CD4-positive, alpha-beta T cell treated with Interleukin-17A for 4 hours (primary cell): ENCODE measurements around the gene DNAH11.
A peak's percentile ranks its signal among the peaks of the same experiment; 100 is the strongest.
"Not testable (repeated sequence)": the region's sequence is repeated elsewhere in the genome, so short reads cannot be mapped to it uniquely, and the experiment has no call there.

ENCODE experiments used
- DNase-seq: peaks from one replicate; pipeline ENCODE4 v3.0.0-alpha.2; 2020; ENCODE audit warnings: mixed read lengths

Gene DNAH11, protein sequence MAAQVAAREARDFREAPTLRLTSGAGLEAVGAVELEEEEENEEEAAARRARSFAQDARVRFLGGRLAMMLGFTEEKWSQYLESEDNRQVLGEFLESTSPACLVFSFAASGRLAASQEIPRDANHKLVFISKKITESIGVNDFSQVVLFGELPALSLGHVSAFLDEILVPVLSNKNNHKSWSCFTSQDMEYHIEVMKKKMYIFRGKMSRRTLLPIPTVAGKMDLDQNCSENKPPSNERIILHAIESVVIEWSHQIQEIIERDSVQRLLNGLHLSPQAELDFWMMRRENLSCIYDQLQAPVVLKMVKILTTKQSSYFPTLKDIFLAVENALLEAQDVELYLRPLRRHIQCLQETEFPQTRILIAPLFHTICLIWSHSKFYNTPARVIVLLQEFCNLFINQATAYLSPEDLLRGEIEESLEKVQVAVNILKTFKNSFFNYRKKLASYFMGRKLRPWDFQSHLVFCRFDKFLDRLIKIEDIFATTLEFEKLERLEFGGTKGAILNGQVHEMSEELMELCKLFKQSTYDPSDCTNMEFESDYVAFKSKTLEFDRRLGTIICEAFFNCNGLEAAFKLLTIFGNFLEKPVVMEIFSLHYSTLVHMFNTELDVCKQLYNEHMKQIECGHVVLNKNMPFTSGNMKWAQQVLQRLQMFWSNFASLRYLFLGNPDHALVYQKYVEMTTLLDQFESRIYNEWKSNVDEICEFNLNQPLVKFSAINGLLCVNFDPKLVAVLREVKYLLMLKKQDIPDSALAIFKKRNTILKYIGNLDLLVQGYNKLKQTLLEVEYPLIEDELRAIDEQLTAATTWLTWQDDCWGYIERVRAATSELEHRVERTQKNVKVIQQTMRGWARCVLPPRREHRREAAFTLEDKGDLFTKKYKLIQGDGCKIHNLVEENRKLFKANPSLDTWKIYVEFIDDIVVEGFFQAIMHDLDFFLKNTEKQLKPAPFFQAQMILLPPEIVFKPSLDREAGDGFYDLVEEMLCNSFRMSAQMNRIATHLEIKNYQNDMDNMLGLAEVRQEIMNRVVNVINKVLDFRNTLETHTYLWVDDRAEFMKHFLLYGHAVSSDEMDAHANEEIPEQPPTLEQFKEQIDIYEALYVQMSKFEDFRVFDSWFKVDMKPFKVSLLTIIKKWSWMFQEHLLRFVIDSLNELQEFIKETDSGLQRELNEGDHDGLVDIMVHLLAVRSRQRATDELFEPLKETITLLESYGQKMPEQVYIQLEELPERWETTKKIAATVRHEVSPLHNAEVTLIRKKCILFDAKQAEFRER (N-terminal part only)

DNA sequence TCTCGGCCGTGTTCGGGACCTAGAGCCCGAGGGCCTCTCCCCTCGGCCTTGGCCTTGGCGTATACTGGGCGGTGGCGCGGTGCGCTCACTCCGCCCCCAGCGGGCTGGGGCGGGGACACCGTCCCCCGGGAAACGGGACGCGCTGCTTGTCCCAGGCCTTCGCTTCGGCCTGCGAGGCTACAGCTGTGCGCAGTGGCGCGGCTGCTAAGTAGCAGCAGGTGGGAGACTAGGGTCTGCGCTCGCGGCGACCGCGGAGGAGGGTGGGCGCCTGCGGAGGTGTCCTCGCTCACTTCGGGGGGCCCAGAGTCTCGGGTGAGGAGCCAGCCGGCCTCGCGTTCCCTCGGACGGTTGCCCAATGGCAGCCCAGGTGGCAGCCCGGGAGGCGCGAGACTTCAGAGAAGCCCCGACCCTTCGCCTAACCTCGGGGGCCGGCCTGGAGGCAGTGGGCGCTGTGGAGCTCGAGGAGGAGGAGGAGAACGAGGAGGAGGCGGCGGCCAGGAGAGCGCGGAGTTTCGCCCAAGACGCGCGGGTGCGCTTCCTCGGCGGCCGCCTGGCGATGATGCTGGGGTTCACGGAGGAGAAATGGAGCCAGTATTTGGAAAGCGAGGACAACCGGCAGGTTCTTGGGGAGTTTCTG is at the start of gene DNAH11:
Gene DNAH11, plus strand, starts transcription at position 149 of the 637 bp plus-strand sequence. Its CDS starts 207 bp downstream, at position 356.
- DNase-seq, result no peak

DNA sequence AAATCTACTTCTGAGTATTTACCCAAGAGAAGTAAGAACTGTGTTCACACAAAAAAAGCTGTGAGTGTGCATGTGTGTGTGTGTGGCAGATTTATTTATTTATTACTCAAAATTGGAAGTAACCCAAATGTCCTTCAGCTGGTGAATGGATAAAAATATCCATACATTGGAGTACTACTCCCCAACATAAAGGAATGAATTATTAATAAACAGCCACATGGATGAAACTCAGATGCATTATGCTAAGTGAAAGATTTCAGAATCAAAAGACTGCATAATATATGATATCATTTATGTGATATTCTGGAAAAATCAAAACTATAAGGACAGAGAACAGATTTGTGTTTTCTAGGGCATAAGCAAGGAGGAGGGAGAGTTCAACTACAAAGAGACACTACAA is 47.1 kb upstream of the DNAH11 start:
- no peak for DNase-seq

DNA sequence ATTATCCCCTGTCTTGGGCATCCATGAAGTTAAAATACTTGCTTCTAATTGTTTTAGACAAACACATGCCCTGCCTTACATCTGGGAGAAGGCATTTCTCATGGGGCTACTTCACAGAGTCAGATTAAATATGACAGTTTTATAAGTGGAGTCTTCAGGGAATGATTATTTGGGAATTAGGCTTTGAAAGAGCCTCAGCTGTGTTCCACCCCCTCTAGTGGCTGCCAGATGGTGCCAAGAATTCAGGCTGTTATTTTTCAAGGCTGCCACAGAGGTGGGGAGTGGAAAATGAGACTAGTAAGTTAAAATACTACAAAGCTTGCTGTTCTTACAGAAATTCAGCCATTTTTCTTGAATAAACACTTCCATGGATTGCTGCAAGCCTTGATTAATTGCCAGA is 45.8 kb upstream of the DNAH11 start:
- DNase-seq, result no peak

DNA sequence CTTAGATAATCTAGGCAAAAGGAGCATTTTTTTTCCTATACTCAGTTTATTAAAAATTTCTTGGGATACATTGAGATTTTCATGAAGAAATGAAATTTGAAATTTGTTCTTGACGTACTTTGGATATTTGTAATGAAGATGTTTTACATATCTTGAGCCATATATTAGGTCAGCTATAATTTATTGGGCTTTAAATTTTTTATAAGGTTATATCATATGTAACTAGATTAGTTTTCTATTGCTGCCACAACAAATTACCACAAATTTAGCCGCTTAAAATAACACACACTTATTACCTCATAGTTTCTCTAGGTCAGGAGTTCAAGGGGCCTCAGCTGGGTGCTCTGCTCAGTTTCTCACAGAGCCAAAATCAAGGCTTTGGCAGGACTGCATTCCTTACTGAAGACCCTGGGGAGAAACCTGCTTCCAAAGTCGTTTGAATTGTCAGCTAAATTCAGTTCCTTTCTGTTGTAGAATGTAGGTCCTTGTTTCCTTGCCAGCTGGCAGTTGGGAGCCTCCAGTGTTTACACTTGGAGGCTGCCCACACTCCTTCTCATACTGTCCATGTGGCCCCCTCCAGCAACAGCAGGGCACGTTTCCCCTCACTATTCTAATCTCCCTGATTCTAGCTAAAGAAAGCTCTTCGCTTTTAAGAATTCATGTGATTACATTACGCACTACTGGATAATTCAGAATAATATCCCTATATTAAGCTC is 42.6 kb upstream of the DNAH11 start:
- DNase-seq, result no peak

DNA sequence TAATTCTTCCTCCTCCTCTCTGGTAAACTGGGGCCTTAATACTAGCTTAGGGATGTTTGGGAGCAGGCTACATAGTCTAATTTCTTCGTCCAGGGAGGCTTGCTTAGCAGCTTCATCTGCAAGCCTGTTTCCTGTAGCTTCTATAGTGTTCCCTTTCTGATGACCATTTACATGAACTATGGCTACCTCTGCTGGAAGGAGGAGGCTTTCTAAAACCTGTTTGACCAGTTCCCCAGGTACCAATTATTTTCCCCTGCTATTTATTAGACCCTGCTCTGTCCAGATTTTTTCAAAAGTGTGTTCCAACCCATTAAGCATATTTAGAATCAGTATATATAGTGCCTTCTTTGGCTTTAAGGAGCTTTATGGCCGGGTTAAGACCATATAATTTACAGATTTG is 38.8 kb upstream of the DNAH11 start:
- no peak for DNase-seq

DNA sequence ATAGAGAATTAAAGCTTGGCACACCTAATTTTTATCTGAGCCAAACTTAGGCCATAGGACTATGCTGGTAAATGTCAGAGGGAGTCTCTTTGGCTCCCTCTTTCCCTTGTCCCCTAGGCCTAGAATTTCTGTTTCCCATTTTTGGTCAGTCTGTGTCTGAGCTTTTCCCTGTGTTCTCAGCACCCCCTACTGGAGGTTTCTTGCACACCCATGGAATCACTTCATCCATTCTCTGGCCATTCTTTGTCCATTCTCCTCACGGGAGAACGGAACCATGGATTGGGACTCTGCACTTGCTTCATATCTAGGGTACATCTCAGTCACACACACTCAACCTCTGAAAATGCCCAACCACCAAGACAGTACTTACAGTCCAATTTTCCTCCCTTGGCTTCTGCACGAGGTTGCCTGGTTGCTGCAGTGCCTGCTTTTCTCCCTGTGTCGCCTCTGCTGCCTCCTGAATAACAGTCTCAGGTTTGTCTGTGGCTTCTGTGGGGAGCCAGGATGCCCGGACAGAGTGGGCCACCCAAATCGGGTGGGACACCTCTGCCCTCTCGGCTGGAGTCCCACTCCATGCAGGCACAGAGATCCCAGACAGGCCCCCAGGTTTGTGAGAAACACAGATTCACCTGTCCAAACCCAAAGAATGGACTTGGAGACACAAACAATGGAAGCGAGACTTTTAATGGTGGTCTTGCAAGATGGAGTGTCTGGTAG is 35.1 kb upstream of the DNAH11 start:
- DNase-seq, result peak; percentile 44

DNA sequence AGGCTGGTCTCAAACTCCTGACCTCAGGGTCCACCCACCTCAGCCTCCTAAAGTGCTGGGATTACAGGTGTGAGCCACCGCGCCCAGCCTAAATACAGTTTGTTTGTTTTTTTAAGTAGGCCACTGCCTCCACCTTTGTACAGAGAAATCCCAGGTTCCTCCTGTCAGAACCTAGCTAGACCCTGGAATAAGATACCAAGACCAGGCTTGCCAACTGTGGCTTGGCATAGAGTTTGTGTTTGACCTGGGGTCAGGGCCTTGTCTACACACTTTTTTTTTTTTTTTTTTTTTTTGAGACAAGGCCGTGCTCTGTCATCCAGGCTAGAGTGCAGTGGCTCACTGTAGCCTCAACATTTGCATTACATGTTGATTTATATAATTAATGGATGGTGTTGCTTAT is 34.3 kb upstream of the DNAH11 start:
- DNase-seq, result no peak

DNA sequence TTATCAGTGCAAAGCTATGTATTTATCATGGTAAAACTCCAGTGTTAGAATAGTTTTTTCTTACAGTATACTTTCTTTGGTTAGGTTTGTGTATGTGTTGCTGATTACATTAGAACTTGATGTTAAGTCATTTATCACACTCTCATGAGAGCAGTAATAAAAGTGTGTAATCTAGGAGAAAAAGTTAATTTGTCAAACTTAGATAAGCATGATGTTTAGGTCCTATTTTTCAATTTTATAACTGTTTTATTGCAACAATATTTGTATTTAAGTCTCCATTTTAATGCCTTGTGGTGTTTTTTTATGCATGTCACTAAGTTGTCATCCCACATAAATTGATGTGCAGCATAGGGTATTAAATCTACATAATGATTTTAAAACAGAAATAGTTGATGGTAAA is 28.8 kb upstream of the DNAH11 start:
- no peak for DNase-seq

DNA sequence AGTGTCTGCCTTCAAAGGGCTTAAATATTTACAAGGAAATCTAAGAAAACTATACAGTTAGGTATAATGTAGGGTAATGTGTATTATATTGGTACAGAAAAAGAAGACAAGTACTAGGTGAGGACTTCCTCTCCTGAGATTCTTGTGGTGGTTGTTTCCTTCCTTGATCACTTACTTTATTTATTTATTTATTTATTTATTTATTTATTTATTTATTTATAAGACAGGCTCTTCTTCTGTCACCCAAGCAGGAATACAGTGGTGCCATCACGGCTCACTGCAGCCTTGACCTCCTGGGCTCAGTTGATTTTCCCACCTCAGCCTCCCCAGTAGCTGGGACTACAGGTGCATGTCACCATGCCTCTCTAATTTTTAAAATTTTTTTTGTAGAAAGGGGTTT is 18.2 kb upstream of the DNAH11 start:
- no peak for DNase-seq

DNA sequence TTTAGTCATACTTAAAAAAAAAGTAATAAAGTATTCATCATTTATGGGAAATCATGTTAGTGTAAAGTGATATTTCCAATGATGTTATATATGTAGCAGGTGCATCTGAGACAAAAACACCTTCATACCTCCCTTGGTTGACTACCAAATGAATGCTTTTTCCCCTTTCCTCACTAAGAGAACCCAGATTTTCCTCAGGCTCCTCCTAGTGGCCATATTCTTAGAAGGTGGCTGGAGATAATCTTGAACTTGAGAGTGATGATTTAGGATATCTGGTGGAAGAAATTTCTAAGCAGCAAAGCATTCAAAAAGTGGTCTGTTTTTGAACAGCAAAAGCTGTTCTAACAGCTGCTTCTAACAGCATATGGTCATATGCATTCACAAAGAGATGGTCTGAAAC is 16.8 kb upstream of the DNAH11 start:
- DNase-seq, result no peak

DNA sequence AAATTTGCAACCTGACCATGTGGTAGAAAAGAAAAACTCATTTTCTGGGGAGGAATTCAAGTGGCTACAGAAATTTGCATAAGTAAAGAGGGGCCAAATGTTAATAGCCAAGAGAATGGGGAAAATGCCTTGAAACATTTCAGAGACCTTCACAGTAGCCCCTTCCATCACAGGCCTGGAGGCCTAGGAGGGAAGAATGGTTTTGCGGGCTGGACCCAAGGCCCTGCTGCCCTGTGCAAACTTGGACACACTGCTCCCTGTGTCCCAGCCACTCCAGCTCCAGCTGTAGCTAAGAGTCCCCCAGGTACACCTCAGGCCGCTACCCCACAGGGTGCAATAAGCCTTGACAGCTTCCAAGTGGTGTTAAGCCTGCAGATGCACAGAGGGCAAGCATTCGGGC is 16.4 kb upstream of the DNAH11 start:
- DNase-seq, result no peak

DNA sequence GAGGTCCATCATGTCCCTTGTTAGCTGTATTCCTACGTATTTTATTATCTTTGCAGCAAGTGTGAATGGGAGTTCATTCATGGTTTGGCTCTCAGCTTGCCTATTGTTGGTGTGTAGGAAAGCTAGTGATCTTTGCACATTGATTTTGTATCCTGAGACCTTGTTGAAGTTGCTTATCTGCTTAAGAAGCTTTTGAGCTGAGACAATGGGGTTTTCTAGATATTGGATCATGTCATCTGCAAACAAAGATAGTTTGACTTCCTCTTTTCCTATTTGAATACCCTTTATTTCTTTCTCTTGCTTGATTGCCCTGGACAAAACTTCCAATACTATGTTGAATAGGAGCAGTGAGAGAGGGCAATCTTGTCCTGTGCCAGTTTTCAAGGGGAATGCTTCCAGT is 10.4 kb upstream of the DNAH11 start:
- DNase-seq, result not testable (repeated sequence)

DNA sequence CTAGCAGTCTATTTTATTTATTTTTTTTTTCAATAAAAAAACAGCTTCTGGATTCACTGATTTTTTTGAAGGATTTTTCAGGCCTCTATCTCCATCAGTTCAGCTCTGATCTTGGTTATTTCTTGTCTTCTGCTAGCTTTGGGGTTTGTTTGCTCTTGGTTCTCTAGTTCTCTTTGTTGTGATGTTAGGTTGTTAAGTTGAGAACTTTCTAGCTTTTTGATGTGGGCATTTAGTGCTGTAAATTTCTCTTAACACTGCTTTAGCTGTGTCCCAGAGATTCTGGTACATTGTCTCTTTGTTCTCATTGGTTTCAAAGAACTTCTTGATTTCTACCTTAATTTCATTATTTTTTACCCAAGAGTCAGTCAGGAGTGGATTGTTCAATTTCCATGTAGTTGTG is 9.2 kb upstream of the DNAH11 start:
- DNase-seq, result not testable (repeated sequence)

DNA sequence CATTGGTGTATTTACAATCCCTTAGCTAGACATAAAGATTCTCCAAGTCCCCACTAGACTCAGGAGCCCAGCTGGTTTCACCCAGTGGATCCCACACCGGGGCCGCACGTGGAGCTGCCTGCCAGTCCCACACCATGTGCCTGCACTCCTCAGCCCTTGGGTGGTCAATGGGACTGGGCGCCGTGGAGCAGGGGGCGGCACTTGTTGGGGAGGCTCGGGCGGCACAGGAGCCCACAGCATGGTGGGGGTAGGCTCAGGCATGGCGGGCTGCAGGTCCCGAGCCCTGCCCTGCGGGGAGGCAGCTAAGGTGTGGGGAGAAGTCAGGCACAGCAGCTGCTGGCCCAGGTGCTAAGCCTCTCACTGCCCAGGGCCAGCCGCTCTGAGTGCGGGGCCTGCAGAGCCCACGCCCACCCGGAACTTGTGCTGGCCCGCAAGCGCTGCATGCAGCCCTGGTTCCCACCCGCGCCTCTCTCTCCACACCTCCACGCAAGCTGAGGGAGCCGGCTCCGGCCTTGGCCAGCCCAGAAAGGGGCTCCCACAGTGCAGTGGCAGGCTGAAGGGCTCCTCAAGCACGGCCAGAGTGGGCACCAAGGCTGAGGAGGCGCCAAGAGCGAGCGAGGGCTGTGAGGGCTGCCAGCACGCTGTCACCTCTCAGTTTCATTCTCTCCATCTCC is 6.3 kb upstream of the DNAH11 start:
- not testable (repeated sequence) for DNase-seq

DNA sequence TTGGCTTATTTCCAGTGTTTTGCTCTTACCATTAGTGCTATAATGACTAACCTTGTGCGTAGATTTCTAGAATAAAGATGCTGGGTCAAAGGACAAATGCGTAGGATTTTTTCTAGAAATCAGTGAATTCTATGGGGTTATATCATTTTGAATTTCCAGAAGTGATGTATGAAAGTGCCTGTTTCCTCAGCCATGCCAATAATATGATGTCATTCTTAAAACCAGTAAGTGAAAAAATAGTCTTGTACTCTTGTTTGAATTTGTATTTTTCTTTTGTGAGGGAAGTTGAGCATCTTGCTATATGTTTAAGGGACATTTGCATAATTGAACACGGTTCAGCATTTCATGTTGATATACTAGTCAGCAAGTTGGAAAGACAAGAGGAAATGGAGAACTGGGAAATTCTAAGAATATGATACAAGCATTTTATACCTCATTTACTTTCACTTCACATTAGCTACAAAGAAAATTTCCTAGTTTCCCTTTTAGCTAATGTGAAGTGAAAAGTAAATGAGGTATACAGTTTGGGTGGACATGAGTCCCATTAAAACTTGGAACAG is 3.8 kb upstream of the DNAH11 start:
- no peak for DNase-seq

DNA sequence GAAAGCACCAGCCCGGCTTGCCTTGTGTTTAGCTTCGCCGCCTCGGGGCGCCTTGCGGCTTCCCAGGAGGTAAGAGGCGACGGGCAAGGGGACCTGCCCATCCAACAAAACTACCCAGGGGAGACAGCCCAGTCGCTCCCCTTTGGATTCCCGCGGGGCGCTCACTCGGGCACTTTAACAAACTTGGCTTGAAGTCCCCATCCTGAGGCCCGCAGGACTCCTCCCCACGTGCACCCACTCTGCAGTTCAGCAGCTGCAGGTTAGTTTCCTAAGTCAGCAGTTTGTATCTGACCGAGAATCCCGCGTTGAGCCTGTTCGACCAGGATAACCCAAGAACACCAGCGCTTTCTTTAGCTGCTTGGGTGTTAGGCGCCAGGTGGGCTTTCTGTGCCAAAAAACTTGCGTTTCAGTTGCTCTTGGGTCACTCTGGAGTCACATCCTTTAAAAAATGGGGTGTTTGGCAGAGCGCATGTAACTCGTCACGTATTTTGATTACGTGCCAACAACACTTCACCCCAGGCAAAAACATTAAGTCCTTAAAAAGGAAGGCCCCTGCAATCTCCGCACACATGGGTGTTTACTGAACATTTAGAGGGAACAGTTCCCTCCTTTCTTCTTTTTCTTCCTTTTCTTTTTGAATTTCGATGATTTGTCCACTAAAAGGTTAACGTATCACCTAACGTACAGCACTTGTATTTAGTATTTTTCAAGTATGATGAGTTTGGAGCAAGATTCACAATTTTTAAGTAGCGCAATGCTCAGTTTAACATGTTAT is 876 bp downstream of the DNAH11 start:
- no peak for DNase-seq

DNA sequence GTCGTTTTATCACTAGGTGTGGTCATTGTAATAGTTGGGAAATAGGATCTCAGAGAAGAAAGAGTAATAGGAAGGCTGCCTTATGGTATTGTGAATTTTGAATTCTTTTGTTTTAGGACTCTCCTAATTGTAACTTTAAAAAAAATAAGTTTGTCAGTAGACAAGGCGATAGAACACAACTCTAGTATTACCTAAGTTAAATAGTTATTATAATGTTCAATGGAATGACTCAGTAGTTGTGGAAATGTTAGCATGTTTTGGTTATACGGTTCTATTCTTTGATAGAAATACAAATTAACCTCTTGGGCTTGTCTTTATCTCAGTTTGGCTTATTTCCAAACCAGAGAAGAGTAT is 1.4 kb downstream of the DNAH11 start:
- no peak for DNase-seq

DNA sequence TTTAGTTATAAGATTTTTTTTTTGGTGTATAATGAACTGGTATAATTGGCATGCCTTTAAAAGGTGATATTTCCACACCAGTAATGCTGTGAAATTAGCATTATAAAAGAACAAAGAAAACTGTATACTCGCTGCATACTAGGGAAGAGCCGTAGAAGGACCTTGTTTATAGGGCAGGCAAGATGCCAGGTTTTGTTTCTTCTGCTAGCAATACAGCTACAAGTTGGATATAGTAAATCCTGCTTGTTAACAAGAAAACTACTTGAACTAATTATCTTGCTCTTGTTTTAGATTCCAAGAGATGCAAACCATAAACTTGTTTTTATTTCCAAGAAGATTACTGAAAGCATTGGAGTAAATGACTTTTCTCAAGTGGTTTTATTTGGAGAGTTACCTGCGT is 1.9 kb downstream of the DNAH11 start:
- no peak for DNase-seq

DNA sequence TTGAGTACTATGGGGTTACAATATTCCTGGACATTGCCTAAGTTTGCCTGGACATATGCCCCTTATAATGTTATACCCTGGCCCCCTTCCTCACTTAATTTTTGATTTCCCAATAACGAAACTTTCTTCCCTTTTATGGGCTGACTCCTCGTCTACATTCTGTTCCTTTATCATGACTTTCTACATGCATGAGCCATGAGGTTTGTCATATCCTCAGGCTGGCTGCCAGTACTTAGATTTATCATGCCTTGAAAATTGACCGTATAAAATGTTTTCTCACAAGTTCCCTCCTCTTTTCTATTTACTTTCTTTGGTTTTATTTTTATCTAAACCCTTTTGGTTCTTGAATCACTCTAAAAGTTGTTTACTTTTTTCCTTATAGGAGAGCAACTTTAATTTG is 4.7 kb downstream of the DNAH11 start:
- DNase-seq, result no peak

DNA sequence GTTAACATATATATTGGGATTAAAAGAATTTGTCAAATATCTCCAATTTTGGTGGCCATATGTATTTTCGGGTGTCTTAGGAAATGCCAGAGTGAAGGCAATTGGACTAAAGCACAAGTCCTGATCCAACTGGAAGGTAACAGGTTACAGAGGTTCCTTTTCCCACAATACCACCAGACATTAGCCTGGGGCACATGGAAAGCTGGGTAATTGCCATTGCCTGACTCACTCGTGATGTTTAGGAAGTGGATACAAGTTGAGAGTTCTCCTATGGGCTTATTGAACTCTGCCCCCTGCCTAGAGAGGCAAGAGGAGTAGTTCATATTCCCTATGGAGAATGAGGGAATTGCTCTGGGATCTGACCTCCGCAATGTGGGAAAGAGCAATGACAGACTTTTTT is 5.7 kb downstream of the DNAH11 start:
- DNase-seq, result no peak
